MM.1S (cell line): ENCODE data around the gene HIGD2A.

Experiments used
- DNase-seq: peaks from one replicate; pipeline ENCODE4 v3.0.0-alpha.2; 2015
- H2AFZ ChIP-seq: fragments of 300-600 bp; sonication (generic); 2 replicates; pipeline ENCODE4 v1.6.0; 2016; ENCODE audit warnings: antibody characterized with exemption, low read length
- H3F3A ChIP-seq: fragments of 300-600 bp; sonication (generic); 2 replicates; pipeline ENCODE4 v1.6.1; 2016; ENCODE audit warnings: mild to moderate bottlenecking, antibody characterized with exemption, low read length, moderate library complexity, mixed read lengths; ENCODE audit not compliant: insufficient read depth
- H3K27ac ChIP-seq: fragments of 300-600 bp; sonication (generic); 2 replicates; pipeline ENCODE4 v1.5.1; 2016; ENCODE audit warnings: mild to moderate bottlenecking, low read length
- H3K27me3 ChIP-seq: fragments of 300-600 bp; sonication (generic); replicated peaks from 2 replicates; pipeline ENCODE4 v1.6.0; 2016; ENCODE audit warnings: low read length; ENCODE audit not compliant: insufficient read depth
- H3K36me3 ChIP-seq: fragments of 300-600 bp; sonication (generic); replicated peaks from 2 replicates; pipeline ENCODE4 v1.6.1; 2016; ENCODE audit warnings: mild to moderate bottlenecking, low read length, mixed read lengths; ENCODE audit not compliant: insufficient read depth
- H3K4me1 ChIP-seq: fragments of 300-600 bp; sonication (generic); 2 replicates; pipeline ENCODE4 v1.6.1; 2016; ENCODE audit warnings: low read length, mixed read lengths
- H3K4me2 ChIP-seq: fragments of 300-600 bp; sonication (generic); 2 replicates; pipeline ENCODE4 v1.6.0; 2016; ENCODE audit warnings: low read depth, low read length
- H3K4me3 ChIP-seq: fragments of 300-600 bp; sonication (generic); 2 replicates; pipeline ENCODE4 v1.5.1; 2016; ENCODE audit warnings: low read length, mixed read lengths
- H3K79me2 ChIP-seq: fragments of 300-600 bp; sonication (generic); 2 replicates; pipeline ENCODE4 v1.6.1; 2016; ENCODE audit warnings: mixed run types, low read length, mixed read lengths
- H3K9ac ChIP-seq: fragments of 300-600 bp; sonication (generic); 2 replicates; pipeline ENCODE4 v1.6.1; 2016; ENCODE audit warnings: low read length, mixed read lengths
- H3K9me2 ChIP-seq: fragments of 300-600 bp; sonication (generic); replicated peaks from 2 replicates; pipeline ENCODE4 v1.6.1; 2016; ENCODE audit warnings: mild to moderate bottlenecking, low read length, mixed read lengths; ENCODE audit not compliant: insufficient read depth
- H3K9me3 ChIP-seq: fragments of 300-600 bp; sonication (generic); replicated peaks from 2 replicates; pipeline ENCODE4 v1.6.1; 2016; ENCODE audit warnings: mild to moderate bottlenecking, low read length, mixed read lengths; ENCODE audit not compliant: insufficient read depth
- H4K20me1 ChIP-seq: fragments of 300-600 bp; sonication (generic); 2 replicates; pipeline ENCODE4 v1.6.1; 2016; ENCODE audit warnings: mild to moderate bottlenecking, low read length, moderate library complexity, mixed read lengths; ENCODE audit not compliant: insufficient read depth
- EZH2 ChIP-seq: fragments of 300-600 bp; sonication (generic); optimal IDR thresholded peaks from 2 replicates; pipeline ENCODE3; 2017; ENCODE audit warnings: low read depth, mild to moderate bottlenecking, antibody characterized with exemption, low read length, mixed read lengths
- EZH2phosphoT487 ChIP-seq: fragments of 300-600 bp; sonication (generic); IDR thresholded peaks from 2 replicates; pipeline ENCODE4 v1.6.1; 2018; ENCODE audit warnings: antibody characterized with exemption, low read length
- TF ChIP-seq, protein P1 (sequence below): fragments of 300-600 bp; sonication (generic); IDR thresholded peaks from 2 replicates; pipeline ENCODE4 v1.5.1; 2016; ENCODE audit warnings: antibody characterized with exemption, low read length, mixed read lengths

HIGD2A gene

DNA sequence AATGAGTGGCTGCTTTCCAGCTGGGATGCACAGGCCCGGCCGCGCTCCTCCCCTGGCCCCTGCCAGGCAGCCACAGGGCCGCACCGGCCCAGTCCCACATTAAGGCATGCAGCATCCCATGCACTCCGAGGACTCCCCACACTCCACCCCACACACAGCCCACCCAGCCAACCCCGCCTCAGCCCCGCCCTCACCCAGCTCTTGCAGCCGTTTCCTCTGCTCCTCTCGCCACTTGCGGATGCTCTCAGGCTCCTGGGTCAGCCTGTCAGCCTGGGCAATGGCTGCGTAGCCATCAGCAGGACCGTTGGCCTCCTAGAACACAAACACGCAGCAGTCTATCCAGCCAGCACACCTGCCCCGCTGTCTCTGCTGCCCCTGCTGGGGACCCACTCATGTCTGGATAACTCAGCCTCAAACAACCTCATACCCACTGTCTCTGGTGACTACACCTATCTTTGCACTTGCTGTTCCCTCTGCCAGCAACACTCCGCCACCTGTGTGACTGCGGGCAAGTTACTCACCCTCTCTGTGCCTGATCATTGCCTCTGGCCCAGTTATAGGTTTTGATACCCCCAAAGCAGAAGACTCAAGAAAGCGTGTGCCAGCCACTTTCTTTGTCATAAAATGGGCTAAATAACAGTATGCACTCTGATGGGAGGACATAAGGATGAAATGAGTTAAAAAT is 9.3 kb downstream of the HIGD2A start:
- Histone ChIP-seq H3K27ac (no peak overlapping the region), H3K4me1 (0 out of 2 replicates have a peak, but pooled peaks cover 8% of the 10 kb centered on the region), H3K79me2 (no peaks in the 10 kb centered on the region), H3K36me3 (no peaks in the 10 kb centered on the region), H3K9ac (no peak overlapping the region), H4K20me1 (no peaks in the 10 kb centered on the region), H3K4me2 (no peak overlapping the region), H3K9me3 (no peaks in the 10 kb centered on the region), H3K9me2 (no peaks in the 10 kb centered on the region), H3K27me3 (no peaks in the 10 kb centered on the region), H3F3A (no peaks in the 10 kb centered on the region), H3K4me3 (no peak overlapping the region), H2AFZ (no peak overlapping the region)
- no peak for TF ChIP-seq EZH2
- no peak for TF ChIP-seq EZH2phosphoT487
- TF ChIP-seq, protein P1, sequence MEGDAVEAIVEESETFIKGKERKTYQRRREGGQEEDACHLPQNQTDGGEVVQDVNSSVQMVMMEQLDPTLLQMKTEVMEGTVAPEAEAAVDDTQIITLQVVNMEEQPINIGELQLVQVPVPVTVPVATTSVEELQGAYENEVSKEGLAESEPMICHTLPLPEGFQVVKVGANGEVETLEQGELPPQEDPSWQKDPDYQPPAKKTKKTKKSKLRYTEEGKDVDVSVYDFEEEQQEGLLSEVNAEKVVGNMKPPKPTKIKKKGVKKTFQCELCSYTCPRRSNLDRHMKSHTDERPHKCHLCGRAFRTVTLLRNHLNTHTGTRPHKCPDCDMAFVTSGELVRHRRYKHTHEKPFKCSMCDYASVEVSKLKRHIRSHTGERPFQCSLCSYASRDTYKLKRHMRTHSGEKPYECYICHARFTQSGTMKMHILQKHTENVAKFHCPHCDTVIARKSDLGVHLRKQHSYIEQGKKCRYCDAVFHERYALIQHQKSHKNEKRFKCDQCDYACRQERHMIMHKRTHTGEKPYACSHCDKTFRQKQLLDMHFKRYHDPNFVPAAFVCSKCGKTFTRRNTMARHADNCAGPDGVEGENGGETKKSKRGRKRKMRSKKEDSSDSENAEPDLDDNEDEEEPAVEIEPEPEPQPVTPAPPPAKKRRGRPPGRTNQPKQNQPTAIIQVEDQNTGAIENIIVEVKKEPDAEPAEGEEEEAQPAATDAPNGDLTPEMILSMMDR: no peak
- no peak for DNase-seq

DNA sequence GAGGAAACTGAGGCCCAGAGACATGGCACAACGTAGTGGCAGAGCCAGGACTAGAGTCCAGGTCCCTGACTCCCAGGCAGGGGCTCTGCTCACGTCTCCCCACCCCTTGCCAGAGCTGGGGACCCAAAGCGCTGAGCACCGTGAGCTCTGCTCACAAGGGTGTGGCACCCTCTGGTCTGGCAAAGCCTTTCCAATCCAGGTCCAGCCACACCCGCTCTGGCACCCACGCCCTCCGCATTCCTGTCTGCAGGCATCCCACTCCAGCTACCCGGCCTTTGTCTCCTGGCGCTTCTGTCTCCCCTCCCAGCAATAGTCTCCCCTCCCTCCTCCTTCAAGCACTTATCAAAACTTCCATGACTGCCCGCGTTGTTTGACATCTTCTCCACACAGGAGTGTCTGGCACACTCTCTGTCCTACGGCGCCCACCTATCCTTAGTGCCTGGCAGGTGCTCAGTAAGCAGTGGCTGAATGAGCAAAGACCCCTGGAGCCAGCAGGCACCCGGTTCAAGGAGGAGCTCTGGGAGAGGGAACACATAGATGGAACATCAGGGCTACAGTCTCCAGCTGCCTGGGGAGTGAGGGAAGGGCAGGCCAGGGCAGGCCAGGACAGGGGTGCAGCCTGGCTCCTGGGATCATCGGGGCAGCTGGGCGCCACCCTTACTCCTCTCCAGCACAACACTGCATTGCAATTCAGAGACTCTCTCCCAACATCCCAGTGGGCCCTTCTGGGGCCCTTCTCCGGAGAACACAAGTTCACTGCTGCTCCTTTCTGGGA is 12.0 kb downstream of the HIGD2A start:
- Histone ChIP-seq H3K9me3 (no peaks in the 10 kb centered on the region), H3K4me2 (no peak overlapping the region), H3F3A (no peaks in the 10 kb centered on the region), H3K9me2 (no peaks in the 10 kb centered on the region), H3K27ac (no peak overlapping the region), H3K36me3 (no peaks in the 10 kb centered on the region), H3K4me3 (no peak overlapping the region), H4K20me1 (no peaks in the 10 kb centered on the region), H2AFZ (no peak overlapping the region), H3K79me2 (peaks cover 6% of the 10 kb centered on the region), H3K27me3 (no peaks in the 10 kb centered on the region), H3K4me1 (0 out of 2 replicates have a peak, but pooled peaks cover 8% of the 10 kb centered on the region), H3K9ac (no peak overlapping the region)
- no peak for DNase-seq
- no peak for TF ChIP-seq EZH2
- TF ChIP-seq EZH2phosphoT487: no peak
- TF ChIP-seq, protein P1: no peak

GRCh38 chr5:176401281-176402205 is 13.0 kb downstream of the HIGD2A start:
- no peak for TF ChIP-seq EZH2
- TF ChIP-seq, protein P1: no peak
- TF ChIP-seq EZH2phosphoT487: no peak
- peaks cover 10% of the 10 kb centered on the region for H3K79me2 ChIP-seq
- DNase-seq: no peak
- H3K9me2 ChIP-seq: no peaks in the 10 kb centered on the region
- H3K9me3 ChIP-seq: no peaks in the 10 kb centered on the region
- peaks cover 4% of the 10 kb centered on the region; the same call in 1 of the 2 replicates for H3F3A ChIP-seq
- H2AFZ ChIP-seq: no peak overlapping the region
- H3K27ac ChIP-seq: no peak overlapping the region
- peaks cover 11% of the 10 kb centered on the region for H3K4me1 ChIP-seq
- no peak overlapping the region for H3K4me2 ChIP-seq
- no peaks in the 10 kb centered on the region for H3K27me3 ChIP-seq
- H3K4me3 ChIP-seq: no peak overlapping the region
- H3K36me3 ChIP-seq: no peaks in the 10 kb centered on the region
- H3K9ac ChIP-seq: no peak overlapping the region
- no peaks in the 10 kb centered on the region for H4K20me1 ChIP-seq
